ENCODE measurements around the gene PPA2.

PPA2 gene

GRCh38 chr4:105473324-105474098 lies at the start of gene PPA2:
TSS of gene PPA2 (minus strand) at chr4:105474062. CDS start at chr4:105474050, 12 bp downstream.
- no peaks in the 10 kb centered on the region for H3K27me3 ChIP-seq (ENCODE audit: control insufficient read depth, insufficient read depth, low read length)
- peaks cover 12% of the 10 kb centered on the region for H3K4me1 ChIP-seq (ENCODE audit: control insufficient read depth, insufficient read depth, low read length)
- H3K36me3 ChIP-seq (ENCODE audit: control insufficient read depth, insufficient read depth, low read length) = no peaks in the 10 kb centered on the region
- H3K9ac ChIP-seq (ENCODE audit: low read length) = peak within 1 kb of the TSS; percentile 98
- H3K4me3 ChIP-seq (ENCODE audit: low read length) = peak within 1 kb of the TSS; percentile 98
- H3K27ac ChIP-seq (ENCODE audit: low read depth, low read length) = peak within 1 kb of the TSS; percentile 98

GRCh38 chr4:105520819-105521790 lies 47.2 kb upstream of the PPA2 start:
- Histone ChIP-seq H3K9ac (ENCODE audit: low read length) (no peak overlapping the region), H3K4me3 (ENCODE audit: low read length) (no peak overlapping the region), H3K4me1 (ENCODE audit: control insufficient read depth, insufficient read depth, low read length) (no peaks in the 10 kb centered on the region), H3K27ac (ENCODE audit: low read depth, low read length) (no peak overlapping the region), H3K36me3 (ENCODE audit: control insufficient read depth, insufficient read depth, low read length) (no peaks in the 10 kb centered on the region), H3K27me3 (ENCODE audit: control insufficient read depth, insufficient read depth, low read length) (no peaks in the 10 kb centered on the region)

- Histone ChIP-seq H3K27me3 (ENCODE audit: control insufficient read depth, insufficient read depth, low read length) (no peaks in the 10 kb centered on the region), H3K36me3 (ENCODE audit: control insufficient read depth, insufficient read depth, low read length) (no peaks in the 10 kb centered on the region), H3K4me3 (ENCODE audit: low read length) (no peak overlapping the region), H3K9ac (ENCODE audit: low read length) (no peak overlapping the region), H3K4me1 (ENCODE audit: control insufficient read depth, insufficient read depth, low read length) (no peaks in the 10 kb centered on the region), H3K27ac (ENCODE audit: low read depth, low read length) (no peak overlapping the region)
Observed at GRCh38 chr4:105510245-105510644, 36.4 kb upstream of the PPA2 start.

- Histone ChIP-seq H3K36me3 (ENCODE audit: control insufficient read depth, insufficient read depth, low read length) (no peaks in the 10 kb centered on the region), H3K4me3 (ENCODE audit: low read length) (no peak overlapping the region), H3K9ac (ENCODE audit: low read length) (no peak overlapping the region), H3K4me1 (ENCODE audit: control insufficient read depth, insufficient read depth, low read length) (no peaks in the 10 kb centered on the region), H3K27me3 (ENCODE audit: control insufficient read depth, insufficient read depth, low read length) (no peaks in the 10 kb centered on the region), H3K27ac (ENCODE audit: low read depth, low read length) (no peak overlapping the region)
Observed at GRCh38 chr4:105509714-105510113, 35.9 kb upstream of the PPA2 start.

- Histone ChIP-seq H3K4me1 (ENCODE audit: control insufficient read depth, insufficient read depth, low read length) (no peaks in the 10 kb centered on the region), H3K27me3 (ENCODE audit: control insufficient read depth, insufficient read depth, low read length) (no peaks in the 10 kb centered on the region), H3K4me3 (ENCODE audit: low read length) (no peak overlapping the region), H3K27ac (ENCODE audit: low read depth, low read length) (no peak overlapping the region), H3K9ac (ENCODE audit: low read length) (no peak overlapping the region), H3K36me3 (ENCODE audit: control insufficient read depth, insufficient read depth, low read length) (no peaks in the 10 kb centered on the region)
Observed at GRCh38 chr4:105509291-105509690, 35.4 kb upstream of the PPA2 start.

- Histone ChIP-seq H3K4me3 (ENCODE audit: low read length) (no peak overlapping the region), H3K9ac (ENCODE audit: low read length) (no peak overlapping the region), H3K36me3 (ENCODE audit: control insufficient read depth, insufficient read depth, low read length) (no peaks in the 10 kb centered on the region), H3K27me3 (ENCODE audit: control insufficient read depth, insufficient read depth, low read length) (no peaks in the 10 kb centered on the region), H3K4me1 (ENCODE audit: control insufficient read depth, insufficient read depth, low read length) (no peaks in the 10 kb centered on the region), H3K27ac (ENCODE audit: low read depth, low read length) (no peak overlapping the region)
Observed at GRCh38 chr4:105504744-105505143, 30.9 kb upstream of the PPA2 start.

GRCh38 chr4:105503484-105503883 lies 29.6 kb upstream of the PPA2 start:
- Histone ChIP-seq H3K4me1 (ENCODE audit: control insufficient read depth, insufficient read depth, low read length) (no peaks in the 10 kb centered on the region), H3K27me3 (ENCODE audit: control insufficient read depth, insufficient read depth, low read length) (no peaks in the 10 kb centered on the region), H3K36me3 (ENCODE audit: control insufficient read depth, insufficient read depth, low read length) (no peaks in the 10 kb centered on the region), H3K27ac (ENCODE audit: low read depth, low read length) (no peak overlapping the region), H3K9ac (ENCODE audit: low read length) (no peak overlapping the region), H3K4me3 (ENCODE audit: low read length) (no peak overlapping the region)

- no peaks in the 10 kb centered on the region for H3K36me3 ChIP-seq (ENCODE audit: control insufficient read depth, insufficient read depth, low read length)
- no peak overlapping the region for H3K9ac ChIP-seq (ENCODE audit: low read length)
- no peaks in the 10 kb centered on the region for H3K4me1 ChIP-seq (ENCODE audit: control insufficient read depth, insufficient read depth, low read length)
- H3K4me3 ChIP-seq (ENCODE audit: low read length) = no peak overlapping the region
- H3K27me3 ChIP-seq (ENCODE audit: control insufficient read depth, insufficient read depth, low read length) = no peaks in the 10 kb centered on the region
- H3K27ac ChIP-seq (ENCODE audit: low read depth, low read length) = no peak overlapping the region
Observed at GRCh38 chr4:105496899-105497298, 23.0 kb upstream of the PPA2 start.

GRCh38 chr4:105495667-105496066 lies 21.8 kb upstream of the PPA2 start:
- no peaks in the 10 kb centered on the region for H3K4me1 ChIP-seq (ENCODE audit: control insufficient read depth, insufficient read depth, low read length)
- no peak overlapping the region for H3K4me3 ChIP-seq (ENCODE audit: low read length)
- no peaks in the 10 kb centered on the region for H3K36me3 ChIP-seq (ENCODE audit: control insufficient read depth, insufficient read depth, low read length)

GRCh38 chr4:105490523-105490922 lies 16.7 kb upstream of the PPA2 start:
- no peak overlapping the region for H3K4me3 ChIP-seq (ENCODE audit: low read length)
- H3K4me1 ChIP-seq (ENCODE audit: control insufficient read depth, insufficient read depth, low read length) = no peaks in the 10 kb centered on the region
- H3K9ac ChIP-seq (ENCODE audit: low read length) = no peak overlapping the region
- no peak overlapping the region for H3K27ac ChIP-seq (ENCODE audit: low read depth, low read length)
- no peaks in the 10 kb centered on the region for H3K27me3 ChIP-seq (ENCODE audit: control insufficient read depth, insufficient read depth, low read length)
- H3K36me3 ChIP-seq (ENCODE audit: control insufficient read depth, insufficient read depth, low read length) = no peaks in the 10 kb centered on the region

More at GRCh38 chr4:105495667-105496066, 21.8 kb upstream of the PPA2 start:
- Histone ChIP-seq H3K27ac (ENCODE audit: low read depth, low read length) (no peak overlapping the region), H3K9ac (ENCODE audit: low read length) (no peak overlapping the region), H3K27me3 (ENCODE audit: control insufficient read depth, insufficient read depth, low read length) (no peaks in the 10 kb centered on the region)

- Histone ChIP-seq H3K36me3 (ENCODE audit: control insufficient read depth, insufficient read depth, low read length) (no peaks in the 10 kb centered on the region), H3K4me1 (ENCODE audit: control insufficient read depth, insufficient read depth, low read length) (no peaks in the 10 kb centered on the region), H3K4me3 (ENCODE audit: low read length) (no peak overlapping the region), H3K27me3 (ENCODE audit: control insufficient read depth, insufficient read depth, low read length) (no peaks in the 10 kb centered on the region), H3K9ac (ENCODE audit: low read length) (no peak overlapping the region), H3K27ac (ENCODE audit: low read depth, low read length) (no peak overlapping the region)
Observed at GRCh38 chr4:105483840-105484239, 10.0 kb upstream of the PPA2 start.

- Histone ChIP-seq H3K4me1 (ENCODE audit: control insufficient read depth, insufficient read depth, low read length) (peaks cover 12% of the 10 kb centered on the region), H3K36me3 (ENCODE audit: control insufficient read depth, insufficient read depth, low read length) (no peaks in the 10 kb centered on the region), H3K9ac (ENCODE audit: low read length) (no peak overlapping the region), H3K27ac (ENCODE audit: low read depth, low read length) (peak overlapping the region; percentile 98), H3K4me3 (ENCODE audit: low read length) (peak overlapping the region; percentile 98), H3K27me3 (ENCODE audit: control insufficient read depth, insufficient read depth, low read length) (no peaks in the 10 kb centered on the region)
Observed at GRCh38 chr4:105474099-105474518, 247 bp upstream of the PPA2 start.

All from rectal smooth muscle tissue (tissue), 1 donor.